Dendritic cell treated with granulocyte-macrophage colony-stimulating factor and Interleukin-4, amounts not matched to agents 40 ng/mL and 50 ng/mL, for 4 days (primary cell): ENCODE measurements around the gene SELENON.

Experiments used
- H3K27ac Mint-ChIP-seq: one replicate; pipeline ENCODE4 v1.8.0; 2022; ENCODE audit warnings: mild to moderate bottlenecking, mixed read lengths
- H3K27me3 Mint-ChIP-seq: one replicate; pipeline ENCODE4 v1.8.0; 2022; ENCODE audit warnings: mild to moderate bottlenecking, mixed read lengths
- H3K36me3 Mint-ChIP-seq: one replicate; pipeline ENCODE4 v1.8.0; 2022; ENCODE audit warnings: low read depth, mixed read lengths
- H3K4me1 Mint-ChIP-seq: one replicate; pipeline ENCODE4 v1.8.0; 2022; ENCODE audit warnings: low read depth, mixed read lengths
- H3K4me3 Mint-ChIP-seq: one replicate; pipeline ENCODE4 v1.8.0; 2022; ENCODE audit warnings: mild to moderate bottlenecking, moderate library complexity, mixed read lengths
- H3K9me3 Mint-ChIP-seq: one replicate; pipeline ENCODE4 v1.8.0; 2022; ENCODE audit warnings: mixed read lengths
- intact Hi-C: fragments of 100-400 bp; cut with micrococcal nuclease; formaldehyde crosslinking; loops from one replicate; pipeline ENCODE4 v1.15.0; 2022

The SELENON gene

GRCh38 chr1:25813734-25814471, 13.9 kb downstream of the SELENON start:
- H3K36me3 Mint-ChIP-seq, result peaks cover 78% of the 10 kb centered on the region
- peaks cover 49% of the 10 kb centered on the region for H3K4me1 Mint-ChIP-seq
- no peaks in the 10 kb centered on the region for H3K27me3 Mint-ChIP-seq
- H3K27ac Mint-ChIP-seq, result peak overlapping the region; percentile 35
- intact Hi-C loops, result loop anchor here (5.0 kb wide), 1 partner anchor 312 kb away; no protein-coding TSS in a partner anchor
- H3K4me3 Mint-ChIP-seq, result no peak overlapping the region
- H3K9me3 Mint-ChIP-seq, result no peaks in the 10 kb centered on the region

GRCh38 chr1:25814549-25815087, 14.6 kb downstream of the SELENON start:
- H3K4me1 Mint-ChIP-seq, result peaks cover 47% of the 10 kb centered on the region
- H3K27ac Mint-ChIP-seq, result peak overlapping the region; percentile 35
- peaks cover 76% of the 10 kb centered on the region for H3K36me3 Mint-ChIP-seq
- no peaks in the 10 kb centered on the region for H3K9me3 Mint-ChIP-seq
- H3K4me3 Mint-ChIP-seq, result no peak overlapping the region
- no peaks in the 10 kb centered on the region for H3K27me3 Mint-ChIP-seq
- intact Hi-C loops, result loop anchor here (5.0 kb wide), 1 partner anchor 312 kb away; no protein-coding TSS in a partner anchor

DNA sequence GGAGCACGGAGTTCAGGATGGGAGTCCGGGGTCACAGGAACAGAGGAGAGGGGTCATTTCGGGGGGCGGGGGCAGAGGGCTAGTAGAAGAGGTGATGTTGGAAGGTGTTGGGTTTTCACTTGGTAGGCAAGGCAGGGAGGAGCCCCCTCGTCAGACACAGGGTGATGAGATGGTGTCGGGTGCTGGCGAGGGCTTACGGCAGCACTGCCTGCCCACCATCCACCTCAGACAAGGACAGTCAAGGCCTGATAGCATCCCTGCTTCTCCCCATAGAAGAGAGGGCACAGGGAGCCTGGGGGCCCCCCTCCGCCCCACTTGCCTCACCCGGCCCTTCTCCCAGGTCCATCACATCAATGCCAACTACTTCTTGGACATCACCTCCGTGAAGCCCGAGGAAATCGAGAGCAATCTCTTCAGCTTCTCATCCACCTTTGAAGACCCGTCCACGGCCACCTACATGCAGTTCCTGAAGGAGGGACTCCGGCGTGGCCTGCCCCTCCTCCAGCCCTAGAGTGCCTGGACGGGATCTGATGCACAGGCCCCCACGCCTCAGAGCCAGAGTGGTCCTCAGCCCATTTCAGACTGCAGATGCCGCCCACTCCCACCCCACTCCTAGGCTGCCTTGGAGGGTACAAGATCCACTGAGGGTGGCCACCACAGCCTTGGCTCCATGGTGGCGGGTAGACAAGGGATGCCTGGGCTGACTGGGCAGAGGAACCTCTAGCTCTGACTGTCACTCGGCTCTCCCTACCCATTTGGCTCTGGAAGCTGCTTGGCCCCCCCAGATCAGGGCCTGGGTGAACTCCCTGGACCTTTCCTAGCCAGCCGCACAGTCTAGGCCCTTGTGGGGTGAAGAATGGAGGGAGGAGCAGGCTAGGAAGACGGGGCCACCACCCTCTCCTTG, 15.5 kb downstream of the SELENON start:
- no peaks in the 10 kb centered on the region for H3K9me3 Mint-ChIP-seq
- no peak overlapping the region for H3K27ac Mint-ChIP-seq

DNA sequence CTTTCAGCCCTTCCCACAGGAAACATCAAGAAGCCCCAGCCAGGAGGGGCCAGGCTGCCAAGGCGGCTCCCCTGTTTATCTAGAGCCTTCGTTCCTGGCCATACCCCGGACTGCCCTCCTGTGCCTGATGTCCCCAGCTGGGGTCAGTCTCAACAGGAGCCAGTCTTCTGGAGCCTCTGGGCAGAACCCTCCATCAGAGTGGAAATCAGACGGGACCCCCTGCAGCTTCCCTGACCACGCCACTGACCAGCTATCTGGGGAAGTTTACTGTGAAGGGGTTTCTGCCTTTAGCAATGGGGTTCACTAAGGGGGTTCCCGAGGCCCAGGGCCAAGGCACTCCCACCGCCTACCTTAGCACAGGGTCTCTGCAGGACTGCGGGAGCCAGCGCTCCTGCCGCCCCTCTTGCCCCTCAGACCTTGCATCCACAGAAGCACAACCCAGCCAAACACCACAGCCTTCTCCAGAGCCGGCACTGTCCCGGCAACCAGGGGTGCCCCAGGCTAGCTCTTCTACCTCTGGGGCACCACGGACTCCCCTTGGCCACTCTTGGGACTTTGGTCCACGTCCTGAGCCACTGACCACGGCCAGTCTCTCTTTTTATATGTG, 16.2 kb downstream of the SELENON start:
- H3K27ac Mint-ChIP-seq, result no peak overlapping the region
- peaks cover 75% of the 10 kb centered on the region for H3K36me3 Mint-ChIP-seq

More for the DNA sequence above, 15.5 kb downstream of the SELENON start:
- Mint-ChIP-seq H3K27me3 (no peaks in the 10 kb centered on the region), H3K36me3 (peaks cover 74% of the 10 kb centered on the region), H3K4me3 (no peak overlapping the region), H3K4me1 (peaks cover 38% of the 10 kb centered on the region)
- intact Hi-C loops, result no loop called here

DNA sequence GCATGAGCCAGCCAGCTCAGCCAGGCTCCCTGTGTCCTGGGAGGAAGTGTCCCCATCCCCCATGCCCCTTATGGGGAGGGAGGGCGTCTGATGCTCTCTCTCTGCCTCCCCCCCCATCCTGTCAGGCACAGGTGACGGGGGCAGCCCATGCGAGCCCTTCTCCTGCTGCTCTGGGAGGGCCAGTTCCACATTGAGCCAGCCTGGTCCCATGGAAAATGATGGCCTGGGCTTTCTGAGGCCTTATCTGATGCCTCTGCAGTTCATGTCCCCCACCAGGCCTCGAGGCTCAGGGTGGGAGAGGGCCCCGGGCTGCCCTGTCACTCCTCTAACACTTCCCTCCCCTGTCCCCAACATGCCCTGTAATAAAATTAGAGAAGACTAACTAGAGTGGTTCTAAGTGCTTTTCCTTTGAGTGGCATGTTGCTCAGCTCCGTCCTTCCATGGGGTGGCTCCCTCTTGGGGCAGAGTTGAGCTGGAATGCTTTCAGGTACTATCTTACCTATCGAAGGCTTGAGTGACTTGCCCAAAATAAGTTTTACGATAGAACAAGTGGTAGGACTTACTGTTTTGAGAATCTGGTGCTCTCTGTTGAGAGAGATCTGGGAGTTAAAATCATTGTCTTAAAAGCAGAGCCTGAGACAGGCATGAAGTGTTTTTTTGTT, 18.0 kb downstream of the SELENON start:
- Mint-ChIP-seq H3K27ac (peak overlapping the region; percentile 82), H3K4me1 (peaks cover 46% of the 10 kb centered on the region), H3K4me3 (peak overlapping the region; percentile 87), H3K36me3 (peaks cover 64% of the 10 kb centered on the region), H3K9me3 (no peaks in the 10 kb centered on the region), H3K27me3 (no peaks in the 10 kb centered on the region)
- intact Hi-C loops, result no loop called here

More for the DNA sequence above, 16.2 kb downstream of the SELENON start:
- Mint-ChIP-seq H3K9me3 (no peaks in the 10 kb centered on the region), H3K27me3 (no peaks in the 10 kb centered on the region), H3K4me1 (peaks cover 39% of the 10 kb centered on the region), H3K4me3 (no peak overlapping the region)
- intact Hi-C loops, result no loop called here

DNA sequence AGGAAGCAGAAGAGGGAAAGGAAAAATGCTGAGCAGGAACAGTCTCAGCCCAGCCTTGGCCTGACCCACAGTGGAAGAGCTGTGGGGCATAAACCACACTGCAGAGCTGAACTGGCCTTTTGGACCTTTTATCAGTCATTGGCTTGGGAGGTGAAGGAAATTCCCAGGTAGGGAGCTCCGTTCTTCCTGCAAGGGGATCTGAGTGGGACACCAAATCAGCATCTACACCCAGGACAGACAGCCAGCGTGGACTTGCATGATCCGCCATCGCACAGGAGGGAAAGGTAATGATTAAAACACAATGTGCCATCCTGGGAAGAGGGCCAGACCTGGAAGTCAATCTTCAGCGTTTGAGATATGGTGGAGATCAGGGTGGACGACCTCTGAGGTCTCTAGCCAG, 18.6 kb downstream of the SELENON start:
- Mint-ChIP-seq H3K27me3 (no peaks in the 10 kb centered on the region), H3K27ac (peak overlapping the region; percentile 82), H3K4me1 (peaks cover 46% of the 10 kb centered on the region), H3K9me3 (no peaks in the 10 kb centered on the region), H3K36me3 (peaks cover 63% of the 10 kb centered on the region), H3K4me3 (peak overlapping the region; percentile 87)
- intact Hi-C loops, result no loop called here

- H3K36me3 Mint-ChIP-seq, result peaks cover 63% of the 10 kb centered on the region
- peaks cover 52% of the 10 kb centered on the region for H3K4me1 Mint-ChIP-seq
- H3K27ac Mint-ChIP-seq, result peak within 1 kb of the TSS; percentile 82
- H3K4me3 Mint-ChIP-seq, result peak within 1 kb of the TSS; percentile 87
- H3K9me3 Mint-ChIP-seq, result no peaks in the 10 kb centered on the region
- H3K27me3 Mint-ChIP-seq, result no peaks in the 10 kb centered on the region
- intact Hi-C loops, result loop anchor here (1.0 to 5.0 kb wide), 2 partner anchors 40 to 178 kb away; partner anchors contain the start of genes AUNIP and PAFAH2
Measured at GRCh38 chr1:25819491-25820246, 19.7 kb downstream of the SELENON start, which contains the start of gene MTFR1L. Gene MTFR1L (plus strand): TSS chr1:25819954. CDS start chr1:25823105, 3,151 bp downstream.

DNA sequence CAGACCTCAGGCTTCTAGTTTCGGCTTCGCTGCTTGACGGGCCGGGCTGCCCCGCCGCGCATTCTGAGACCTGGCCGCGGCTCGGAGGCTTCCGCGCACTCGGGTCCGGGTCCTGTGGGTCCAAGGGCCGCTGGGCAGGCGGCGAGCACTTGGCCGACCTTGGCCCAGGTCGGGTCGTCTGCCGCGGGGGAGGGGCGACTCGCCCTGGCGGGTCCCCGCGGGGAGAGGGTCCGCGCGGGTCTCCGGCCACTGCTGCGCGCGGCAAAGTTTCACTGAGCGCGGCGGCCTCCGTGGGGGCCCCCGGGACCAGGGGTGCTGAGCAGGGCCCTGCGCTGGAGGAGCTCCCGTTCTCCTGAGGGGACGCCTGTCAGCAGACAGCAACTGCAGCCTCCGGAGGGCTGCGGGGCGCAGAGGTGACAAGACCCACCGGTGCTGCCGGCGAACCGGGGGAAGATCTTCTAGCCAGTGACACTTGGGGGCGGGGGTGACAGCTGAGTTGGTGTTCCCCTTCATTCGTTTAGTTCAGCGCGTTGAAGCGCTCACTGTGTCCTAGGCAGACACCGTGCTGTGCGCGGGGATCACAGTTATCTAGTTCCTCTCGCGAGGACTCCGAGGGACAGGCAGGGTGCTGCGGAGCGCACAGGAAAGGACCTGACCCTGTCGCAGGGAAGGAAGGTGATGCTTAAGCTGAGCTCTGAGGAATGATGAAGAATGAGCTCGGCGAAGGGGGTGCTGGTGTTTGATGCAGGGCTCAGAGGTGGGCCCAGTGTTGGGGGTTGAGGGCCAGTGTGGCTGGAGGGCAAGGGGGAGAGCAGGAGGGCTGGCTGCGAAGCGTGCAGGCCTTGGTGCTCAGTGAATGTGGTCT, 20.5 kb downstream of the SELENON start:
- Mint-ChIP-seq H3K27me3 (no peaks in the 10 kb centered on the region), H3K4me3 (peak overlapping the region; percentile 87), H3K36me3 (peaks cover 57% of the 10 kb centered on the region), H3K4me1 (peaks cover 53% of the 10 kb centered on the region), H3K27ac (peak overlapping the region; percentile 82), H3K9me3 (no peaks in the 10 kb centered on the region)
- intact Hi-C loops, result loop anchor here (1.0 to 5.0 kb wide), 2 partner anchors 39 to 177 kb away; partner anchors contain the start of genes AUNIP and PAFAH2

DNA sequence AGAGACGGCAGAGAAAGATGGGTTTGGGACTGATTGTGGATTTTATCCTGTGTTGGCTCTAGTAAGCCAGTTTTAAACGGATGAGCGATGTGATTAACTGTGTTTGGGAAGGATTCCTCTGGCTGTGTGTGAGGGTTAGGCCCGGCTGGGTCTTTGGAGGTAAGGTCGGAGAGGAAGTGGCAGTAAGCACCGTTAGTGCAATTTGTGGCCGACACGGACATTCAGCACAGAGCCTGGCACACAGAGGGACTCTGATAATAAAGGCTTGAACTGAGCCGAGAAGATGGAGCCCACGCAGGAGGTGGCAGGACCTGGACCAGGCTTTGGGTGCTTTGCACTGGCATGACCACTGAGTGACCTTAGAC, 21.1 kb downstream of the SELENON start:
- intact Hi-C loops, result loop anchor here (5.0 kb wide), 1 partner anchor 176 kb away; the partner anchor contains the start of gene PAFAH2
- Mint-ChIP-seq H3K36me3 (peaks cover 57% of the 10 kb centered on the region), H3K9me3 (no peaks in the 10 kb centered on the region), H3K27me3 (no peaks in the 10 kb centered on the region), H3K27ac (peak overlapping the region; percentile 82), H3K4me1 (peaks cover 53% of the 10 kb centered on the region), H3K4me3 (peak overlapping the region; percentile 87)

GRCh38 chr1:25821630-25822091, 21.7 kb downstream of the SELENON start:
- Mint-ChIP-seq H3K9me3 (no peaks in the 10 kb centered on the region), H3K4me3 (peak overlapping the region; percentile 87), H3K36me3 (peaks cover 57% of the 10 kb centered on the region), H3K4me1 (peaks cover 49% of the 10 kb centered on the region), H3K27ac (peak overlapping the region; percentile 82), H3K27me3 (no peaks in the 10 kb centered on the region)
- intact Hi-C loops, result loop anchor here (5.0 kb wide), 1 partner anchor 176 kb away; the partner anchor contains the start of gene PAFAH2

- intact Hi-C loops, result no loop called here
- H3K27me3 Mint-ChIP-seq, result no peaks in the 10 kb centered on the region
- H3K36me3 Mint-ChIP-seq, result peaks cover 80% of the 10 kb centered on the region
- no peak overlapping the region for H3K27ac Mint-ChIP-seq
- H3K4me3 Mint-ChIP-seq, result no peak overlapping the region
- H3K9me3 Mint-ChIP-seq, result no peaks in the 10 kb centered on the region
- peaks cover 22% of the 10 kb centered on the region for H3K4me1 Mint-ChIP-seq
Measured at GRCh38 chr1:25825605-25826004, 25.6 kb downstream of the SELENON start.

GRCh38 chr1:25826571-25826970, 26.6 kb downstream of the SELENON start:
- H3K27me3 Mint-ChIP-seq, result no peaks in the 10 kb centered on the region
- intact Hi-C loops, result no loop called here
- H3K27ac Mint-ChIP-seq, result no peak overlapping the region
- H3K9me3 Mint-ChIP-seq, result no peaks in the 10 kb centered on the region
- peaks cover 17% of the 10 kb centered on the region for H3K4me1 Mint-ChIP-seq
- H3K4me3 Mint-ChIP-seq, result no peak overlapping the region
- H3K36me3 Mint-ChIP-seq, result peaks cover 82% of the 10 kb centered on the region
